RWPE2 (cell line): ENCODE results near the gene KRTAP12-3.
"Not testable (repeated sequence)": the region's sequence is repeated elsewhere in the genome, so short reads cannot be mapped to it uniquely, and the experiment has no call there.

Source experiments
- ATAC-seq: fragments of 200-7000 bp; cut with Tn5 transposase; 3 replicates; pipeline ENCODE4 v1.9.1; 2021; ENCODE audit warnings: low read depth
- DNase-seq: peaks from one replicate; pipeline ENCODE4 v3.0.0-alpha.2; 2020; ENCODE audit warnings: low spot score
- H3K27ac ChIP-seq: fragments of 450-650 bp; 2 replicates; pipeline ENCODE4 v1.5.1; 2017; ENCODE audit warnings: mild to moderate bottlenecking; ENCODE audit not compliant: poor library complexity, severe bottlenecking
- H3K27me3 ChIP-seq: fragments of 250-450 bp; sonication (Bioruptor Pico); 2 replicates; pipeline ENCODE4 v1.5.1; 2021; ENCODE audit warnings: mild to moderate bottlenecking, moderate library complexity; ENCODE audit not compliant: insufficient read depth, poor library complexity, severe bottlenecking
- H3K36me3 ChIP-seq: fragments of 250-450 bp; sonication (Bioruptor Pico); 2 replicates; pipeline ENCODE4 v1.5.1; 2020; ENCODE audit warnings: low read depth, mild to moderate bottlenecking, moderate library complexity
- H3K4me1 ChIP-seq: fragments of 250-450 bp; sonication (Bioruptor Pico); 2 replicates; pipeline ENCODE4 v1.5.1; 2021; ENCODE audit warnings: mild to moderate bottlenecking, moderate library complexity; ENCODE audit not compliant: insufficient read depth, poor library complexity, severe bottlenecking
- H3K4me3 ChIP-seq: fragments of 250-450 bp; sonication (Bioruptor Pico); 2 replicates; pipeline ENCODE4 v1.5.1; 2021; ENCODE audit warnings: mild to moderate bottlenecking, moderate library complexity; ENCODE audit not compliant: severe bottlenecking
- H3K9me3 ChIP-seq: fragments of 250-450 bp; sonication (Bioruptor Pico); 2 replicates; pipeline ENCODE4 v1.5.1; 2021; ENCODE audit warnings: mild to moderate bottlenecking, moderate library complexity; ENCODE audit not compliant: severe bottlenecking
- CTCF ChIP-seq: fragments of 450-650 bp; IDR thresholded peaks from one replicate; pipeline ENCODE4 v1.5.1; 2017; ENCODE audit warnings: mild to moderate bottlenecking, moderate library complexity; ENCODE audit not compliant: poor library complexity, severe bottlenecking

KRTAP12-3 gene

GRCh38 chr21:44619886-44620285, 37.8 kb upstream of the KRTAP12-3 start:
- H3K4me3 ChIP-seq: no peak overlapping the region
- no peaks in the 10 kb centered on the region for H3K36me3 ChIP-seq
- H3K27ac ChIP-seq: no peak overlapping the region
- no peak for TF ChIP-seq CTCF
- ATAC-seq (no peak), DNase-seq (no peak)
- H3K27me3 ChIP-seq: peaks cover 18% of the 10 kb centered on the region
- H3K4me1 ChIP-seq: no peaks in the 10 kb centered on the region
- H3K9me3 ChIP-seq: peaks cover 13% of the 10 kb centered on the region

- H3K9me3 ChIP-seq: peaks cover 13% of the 10 kb centered on the region
- ATAC-seq: no peak
- H3K4me1 ChIP-seq: no peaks in the 10 kb centered on the region
- DNase-seq: no peak
- H3K4me3 ChIP-seq: no peak overlapping the region
- H3K27me3 ChIP-seq: no peaks in the 10 kb centered on the region
- H3K36me3 ChIP-seq: no peaks in the 10 kb centered on the region
- H3K27ac ChIP-seq: no peak overlapping the region
- no peak for TF ChIP-seq CTCF
These were observed 34.2 kb upstream of the KRTAP12-3 start for GRCh38 chr21:44623575-44623974.

GRCh38 chr21:44625756-44626155, 32.0 kb upstream of the KRTAP12-3 start:
- no peaks in the 10 kb centered on the region for H3K36me3 ChIP-seq
- DNase-seq: no peak
- H3K4me1 ChIP-seq: no peaks in the 10 kb centered on the region
- no peak for TF ChIP-seq CTCF
- no peak overlapping the region for H3K27ac ChIP-seq
- no peaks in the 10 kb centered on the region for H3K27me3 ChIP-seq
- no peak for ATAC-seq
- H3K9me3 ChIP-seq: peaks cover 13% of the 10 kb centered on the region
- H3K4me3 ChIP-seq: no peak overlapping the region

GRCh38 chr21:44626262-44626661, 31.5 kb upstream of the KRTAP12-3 start:
- no peak for TF ChIP-seq CTCF
- ATAC-seq: no peak
- H3K27ac ChIP-seq: no peak overlapping the region
- no peaks in the 10 kb centered on the region for H3K4me1 ChIP-seq
- peaks cover 13% of the 10 kb centered on the region for H3K9me3 ChIP-seq
- H3K36me3 ChIP-seq: no peaks in the 10 kb centered on the region
- no peak overlapping the region for H3K4me3 ChIP-seq
- H3K27me3 ChIP-seq: no peaks in the 10 kb centered on the region
- no peak for DNase-seq

GRCh38 chr21:44626673-44627143, 31.0 kb upstream of the KRTAP12-3 start, which contains the start of gene KRTAP10-9:
Gene KRTAP10-9 (plus strand): TSS chr21:44627093. CDS start chr21:44627172, 79 bp downstream.
- H3K9me3 ChIP-seq: peaks cover 15% of the 10 kb centered on the region
- no peak for DNase-seq
- no peak for ATAC-seq

GRCh38 chr21:44627181-44627822, 30.4 kb upstream of the KRTAP12-3 start:
- not testable (repeated sequence) for H3K36me3 ChIP-seq, ATAC-seq, H3K4me1 ChIP-seq, H3K27ac ChIP-seq, DNase-seq, H3K27me3 ChIP-seq, H3K4me3 ChIP-seq
- H3K9me3 ChIP-seq: peaks cover 20% of the 10 kb centered on the region

More at GRCh38 chr21:44626673-44627143, 31.0 kb upstream of the KRTAP12-3 start, which contains the start of gene KRTAP10-9:
- no peak within 1 kb of the TSS for H3K4me3 ChIP-seq
- TF ChIP-seq CTCF: no peak
- no peaks in the 10 kb centered on the region for H3K36me3 ChIP-seq
- no peaks in the 10 kb centered on the region for H3K4me1 ChIP-seq
- no peaks in the 10 kb centered on the region for H3K27me3 ChIP-seq
- H3K27ac ChIP-seq: no peak within 1 kb of the TSS

GRCh38 chr21:44627831-44628233, 29.9 kb upstream of the KRTAP12-3 start:
- not testable (repeated sequence) for H3K36me3 ChIP-seq, H3K4me1 ChIP-seq, H3K4me3 ChIP-seq, DNase-seq, ATAC-seq, H3K27ac ChIP-seq, H3K27me3 ChIP-seq
- peaks cover 20% of the 10 kb centered on the region for H3K9me3 ChIP-seq
